HG03521 (cell line): Measurements from ENCODE around the gene AP2A2.

Experiments
- ATAC-seq: cut with Tn5 transposase; IDR thresholded peaks from one replicate; pipeline ENCODE4 v1.9.1; 2021; ENCODE audit warnings: mild to moderate bottlenecking, moderate library complexity; ENCODE audit not compliant: unreplicated experiment

The AP2A2 gene

DNA sequence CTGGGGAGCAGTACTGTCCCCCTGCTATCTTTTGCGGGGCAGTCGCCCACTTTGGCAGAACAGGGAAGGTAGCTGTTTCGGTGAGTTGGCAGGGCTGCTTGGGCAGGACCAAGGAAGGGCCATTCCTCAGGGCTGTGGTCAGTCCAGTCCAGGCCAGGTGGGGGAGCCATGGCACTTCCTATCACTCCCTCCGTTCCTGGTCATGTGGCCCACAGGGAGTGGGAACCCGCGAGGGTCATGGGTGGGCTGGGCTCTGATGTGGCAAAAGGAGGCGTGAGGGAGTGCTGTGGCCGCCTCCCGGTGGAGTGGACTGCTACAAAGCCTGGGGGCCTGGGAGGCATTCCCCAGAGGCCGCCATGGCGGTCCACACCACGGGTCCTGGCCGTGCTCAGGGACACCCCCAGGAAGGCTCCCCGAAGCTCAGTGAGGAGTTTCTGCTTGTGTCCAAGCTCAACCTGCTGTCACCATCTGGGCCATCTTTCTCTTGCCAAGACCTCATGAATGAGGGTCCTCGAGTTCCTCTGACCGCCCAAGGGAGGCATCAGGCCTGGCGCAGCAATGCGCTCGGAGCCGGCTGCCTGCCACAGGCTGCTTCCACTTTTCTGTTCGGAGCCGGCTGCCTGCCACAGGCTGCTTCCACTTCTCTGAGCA, 27.0 kb upstream of the AP2A2 start:
- ATAC-seq: no peak

DNA sequence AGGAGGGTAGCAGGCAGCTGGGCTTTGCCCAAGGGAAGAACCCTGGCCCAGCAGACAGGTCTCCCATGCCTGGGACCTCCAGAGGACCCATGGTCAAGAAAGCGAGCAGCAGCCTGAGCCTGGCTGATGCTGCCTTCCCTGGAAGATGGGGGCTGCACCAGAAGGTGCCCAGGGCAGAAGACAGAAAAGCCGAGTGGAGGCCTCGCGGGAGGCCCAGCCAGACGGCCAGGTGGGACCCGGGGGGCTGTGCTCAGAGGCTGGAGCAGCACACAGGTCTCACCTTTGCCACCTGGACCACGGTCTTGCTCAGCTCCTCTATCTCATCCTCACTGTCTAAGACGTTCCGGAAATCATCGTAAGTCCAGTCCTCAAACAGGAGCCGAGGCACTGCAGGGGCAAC, 25.9 kb upstream of the AP2A2 start:
- ATAC-seq: no peak

DNA sequence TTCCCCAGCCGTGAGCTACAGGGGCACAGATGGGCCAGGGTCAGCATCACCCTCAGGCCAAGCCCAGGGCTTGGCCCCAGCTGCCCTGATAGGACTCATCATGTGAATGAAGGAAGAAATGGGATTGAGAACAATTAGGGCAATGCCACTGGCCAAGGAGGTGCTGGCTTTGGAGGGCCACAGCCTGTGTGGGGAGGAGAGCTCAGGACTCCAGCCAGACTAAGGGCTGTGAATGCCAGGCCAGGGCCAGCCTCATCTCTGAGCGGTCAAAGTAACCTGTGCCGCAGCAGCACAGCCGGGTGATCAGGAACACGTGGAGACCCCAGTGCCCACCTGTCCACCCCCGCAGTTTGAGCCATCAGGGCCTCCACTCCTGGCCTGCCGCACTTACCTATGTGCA, 25.1 kb upstream of the AP2A2 start:
- no peak for ATAC-seq

DNA sequence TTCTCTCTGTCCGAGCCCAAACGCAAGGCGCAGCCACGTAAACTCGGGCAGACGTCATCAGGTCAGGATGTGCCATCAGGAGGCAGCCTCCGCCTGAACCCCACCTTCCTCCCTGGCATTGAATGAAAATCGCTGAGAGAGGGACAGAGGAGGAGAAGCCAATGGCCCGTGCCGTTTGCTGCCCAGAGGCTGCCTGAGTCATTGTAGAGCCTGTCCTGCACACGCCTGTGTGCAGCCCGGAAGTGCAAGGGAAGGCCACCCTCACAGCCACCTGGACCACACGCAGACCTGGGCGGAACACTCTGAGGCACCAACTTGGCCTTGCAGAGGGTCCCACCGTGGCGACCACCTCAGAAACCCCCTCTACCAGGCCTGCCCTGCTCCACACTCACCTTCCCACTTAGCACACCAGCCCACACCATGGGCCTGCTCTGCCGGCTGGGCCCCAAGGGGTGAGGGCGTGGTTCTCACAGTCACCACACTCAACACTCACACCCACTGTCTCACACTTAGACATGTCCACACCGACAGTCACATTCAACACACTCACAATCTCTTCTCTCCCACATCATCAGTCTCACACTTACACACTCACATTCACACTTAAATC, 24.1 kb upstream of the AP2A2 start:
- no peak for ATAC-seq

DNA sequence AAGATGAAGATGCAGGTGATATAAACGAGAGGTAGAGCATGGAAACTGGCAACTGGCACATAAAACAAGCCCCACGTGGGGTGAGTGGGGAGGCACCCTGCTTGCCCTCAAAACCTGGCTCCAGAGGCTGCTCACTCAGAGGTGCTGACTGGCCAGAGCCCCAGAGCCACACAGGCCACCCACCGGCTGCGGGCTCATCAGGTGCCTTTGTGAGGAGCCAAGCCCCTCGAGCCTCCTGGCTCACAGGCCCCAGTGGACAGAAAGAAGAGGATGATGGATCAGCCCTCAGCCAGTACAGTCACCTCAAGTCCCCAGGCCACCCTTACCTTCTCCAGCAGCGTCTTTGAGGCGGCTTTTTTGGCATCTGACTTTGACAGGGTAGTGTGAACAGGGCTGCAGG, 21.3 kb upstream of the AP2A2 start:
- no peak for ATAC-seq

DNA sequence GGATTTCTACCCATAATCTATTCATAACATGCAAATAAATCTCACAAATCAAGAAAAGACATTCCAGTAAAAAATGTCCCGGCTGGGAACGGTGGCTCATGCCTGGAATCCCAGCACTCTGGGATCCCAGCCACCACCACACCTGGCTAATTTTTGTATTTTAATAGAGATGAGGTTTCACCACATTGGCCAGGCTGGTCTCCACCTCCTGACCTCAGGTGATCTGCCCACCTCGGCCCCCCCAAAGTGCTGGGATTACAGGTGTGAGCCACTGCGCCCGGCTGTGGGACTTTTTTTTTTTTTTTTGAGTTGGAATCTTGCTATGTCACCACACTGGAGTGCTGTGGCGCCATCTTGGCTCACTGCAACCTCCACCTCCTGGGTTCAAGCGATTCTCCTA, 19.7 kb upstream of the AP2A2 start:
- no peak for ATAC-seq

DNA sequence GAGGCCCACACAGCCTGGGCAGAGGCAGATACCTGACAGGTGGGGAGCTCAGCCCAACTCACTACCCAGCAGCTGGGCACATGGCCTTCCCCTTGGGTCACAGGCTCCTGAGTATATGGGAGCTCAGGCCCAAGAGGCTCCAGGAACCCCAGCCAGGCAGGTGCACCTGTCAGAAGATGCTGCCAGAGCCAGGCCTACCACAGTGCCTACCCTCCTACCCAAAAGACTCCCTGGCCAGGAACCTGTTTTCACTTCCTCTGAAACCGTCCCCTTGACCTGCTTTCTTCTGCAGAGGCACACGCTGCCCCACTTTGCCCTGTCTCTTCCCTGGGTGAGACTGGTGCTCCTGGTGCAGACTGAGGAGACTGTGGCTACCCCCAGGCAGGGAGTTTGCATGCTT, 18.0 kb upstream of the AP2A2 start:
- no peak for ATAC-seq

DNA sequence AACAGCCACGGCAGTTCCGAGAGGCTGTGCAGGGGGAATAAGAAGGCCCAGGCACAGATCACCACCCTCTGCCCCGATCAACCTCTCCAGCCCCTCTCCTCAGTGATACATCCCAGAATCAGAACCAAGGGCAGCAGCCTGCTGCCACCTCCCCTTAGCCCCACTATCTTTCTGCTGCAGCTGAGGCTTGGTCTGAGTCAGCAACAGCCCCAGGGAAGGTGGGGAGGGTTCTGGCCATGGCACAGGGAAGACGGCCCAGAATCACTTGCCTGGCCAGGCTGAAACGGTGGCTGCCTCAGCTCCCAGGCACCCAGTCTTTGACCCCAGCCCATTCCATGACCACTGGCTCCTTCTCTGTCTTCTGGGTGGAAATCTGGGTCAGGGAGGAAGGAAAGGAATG, 17.4 kb upstream of the AP2A2 start:
- ATAC-seq: no peak

DNA sequence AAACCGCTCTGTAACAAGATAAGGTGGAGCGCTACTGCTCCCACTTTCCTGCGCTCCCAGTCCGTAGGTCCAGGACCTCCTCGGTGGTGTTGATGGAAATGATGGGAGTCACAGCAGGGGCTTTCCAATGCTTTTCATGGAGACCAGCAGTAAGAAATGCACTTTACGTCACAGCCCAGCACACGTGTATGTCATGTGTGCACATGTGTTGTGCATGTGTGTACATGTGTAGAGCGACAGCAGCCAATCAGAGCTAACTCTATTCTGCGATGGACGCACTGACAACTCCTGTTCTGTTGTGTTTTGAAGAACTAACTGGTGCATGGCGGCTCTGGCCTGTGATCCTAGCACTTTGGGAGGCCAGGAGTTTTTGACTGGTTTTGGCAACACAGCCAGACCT, 16.3 kb upstream of the AP2A2 start:
- no peak for ATAC-seq

DNA sequence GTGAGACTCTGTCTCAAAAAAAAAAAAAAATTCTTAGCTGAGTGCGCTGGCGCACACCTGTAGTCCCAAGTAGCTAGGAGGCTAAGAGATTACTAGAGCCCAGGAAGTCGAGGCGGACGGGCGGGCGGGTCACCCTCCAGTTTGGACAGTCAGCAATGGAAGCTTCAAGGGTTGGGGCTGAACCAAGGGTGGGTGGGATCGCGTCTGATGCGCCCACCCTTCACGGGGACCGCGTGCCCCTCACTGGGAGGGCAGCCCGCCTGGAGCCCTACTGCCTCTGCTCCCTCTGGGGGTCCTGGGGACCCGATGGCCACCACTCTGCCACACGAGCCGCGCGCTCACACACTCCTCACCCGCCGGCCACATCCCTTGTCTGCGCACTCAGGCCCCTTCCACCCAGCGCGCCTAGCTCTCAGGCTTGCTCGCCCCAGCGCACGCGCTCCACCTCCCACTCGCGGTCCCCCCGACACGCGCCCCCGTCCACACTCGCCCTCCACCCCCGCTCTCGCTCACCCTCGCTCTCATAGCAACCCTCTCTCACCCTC, 15.6 kb upstream of the AP2A2 start:
- ATAC-seq: peak; percentile 1

DNA sequence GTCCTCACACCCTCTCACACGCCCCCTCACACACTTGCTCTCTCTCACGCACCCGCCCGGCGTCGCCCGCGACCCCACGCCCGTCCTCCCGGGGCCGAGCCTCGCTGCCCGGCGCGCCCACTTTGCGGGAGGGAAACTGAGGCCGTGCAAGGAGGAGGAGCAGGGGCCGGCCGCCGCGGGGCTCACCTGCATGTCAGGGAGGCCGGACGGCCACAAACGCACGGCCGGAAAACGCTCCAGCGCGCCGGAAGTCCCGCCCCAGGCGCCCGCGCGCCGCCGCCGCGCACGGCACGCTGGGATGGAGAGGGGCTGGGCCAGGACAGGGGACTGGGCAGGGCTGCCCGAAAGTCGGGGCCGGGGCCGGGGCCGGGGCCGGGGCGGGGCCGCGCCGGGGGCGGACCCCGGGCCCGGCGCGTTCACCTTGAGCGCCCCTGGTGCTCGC, 15.1 kb upstream of the AP2A2 start, which contains the start of gene CHID1:
Gene CHID1 (minus strand): TSS at position 222 of the 442 bp plus-strand sequence. CDS start 5,994 bp downstream, outside the sequence.
- peak; percentile 79 for ATAC-seq

DNA sequence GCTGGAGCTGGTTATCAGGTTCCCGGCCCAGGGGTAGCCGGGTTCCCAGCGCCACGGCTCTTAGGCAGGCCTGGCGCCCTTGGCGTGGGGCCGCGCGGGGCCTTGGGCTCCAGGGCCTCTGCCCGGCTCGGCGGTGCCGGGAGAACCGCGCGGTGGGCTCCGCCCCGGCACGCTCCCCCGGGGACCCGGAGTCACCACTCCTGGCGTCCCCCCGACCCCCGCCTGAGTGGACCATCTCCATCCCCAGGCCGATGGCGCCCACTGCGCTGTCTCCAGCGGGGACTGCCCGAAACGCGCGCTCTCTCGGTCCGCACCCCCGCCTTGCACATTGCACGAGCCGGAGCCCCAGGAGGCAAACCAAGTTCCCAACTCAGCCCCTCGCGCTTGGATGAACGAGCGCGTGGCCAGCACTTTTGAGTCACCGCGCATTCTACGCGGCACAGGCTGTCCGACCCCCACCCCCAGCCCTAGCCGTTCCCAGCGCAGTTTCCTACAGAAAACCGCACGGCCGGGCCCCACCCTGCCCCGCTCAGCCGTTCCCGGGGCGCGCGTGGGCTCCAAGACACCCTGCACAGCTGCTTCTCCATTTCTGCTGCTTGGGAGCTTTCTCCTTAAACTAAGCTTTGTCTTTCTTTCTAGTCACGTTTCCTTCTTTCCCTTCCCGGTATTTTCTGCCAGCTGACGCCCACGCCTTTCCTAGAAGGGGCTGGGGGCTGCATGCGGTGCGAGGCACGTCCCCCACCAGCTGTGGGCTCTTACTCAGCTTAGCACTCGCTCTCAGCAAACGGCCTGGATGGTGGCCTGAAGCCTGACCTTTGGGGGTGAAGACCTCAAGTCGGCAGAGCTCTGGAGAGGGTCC, 14.4 kb upstream of the AP2A2 start:
- peak; percentile 35 for ATAC-seq

DNA sequence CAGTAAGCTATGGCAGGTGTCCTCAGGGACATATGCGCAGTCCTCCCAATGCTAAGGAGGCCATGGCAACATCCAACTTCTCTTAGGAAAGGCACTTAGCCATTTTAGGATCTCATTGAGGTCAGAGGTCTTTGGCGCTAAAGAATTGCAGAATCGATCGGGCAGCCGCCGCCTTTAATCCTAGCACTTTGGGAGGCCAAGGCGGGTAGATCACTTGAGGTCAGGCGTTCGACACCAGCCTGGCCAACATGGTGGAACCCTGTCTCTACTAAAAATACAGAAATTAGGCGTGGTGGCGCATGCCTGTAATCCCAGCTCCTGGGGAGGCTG, 13.8 kb upstream of the AP2A2 start:
- no peak for ATAC-seq

DNA sequence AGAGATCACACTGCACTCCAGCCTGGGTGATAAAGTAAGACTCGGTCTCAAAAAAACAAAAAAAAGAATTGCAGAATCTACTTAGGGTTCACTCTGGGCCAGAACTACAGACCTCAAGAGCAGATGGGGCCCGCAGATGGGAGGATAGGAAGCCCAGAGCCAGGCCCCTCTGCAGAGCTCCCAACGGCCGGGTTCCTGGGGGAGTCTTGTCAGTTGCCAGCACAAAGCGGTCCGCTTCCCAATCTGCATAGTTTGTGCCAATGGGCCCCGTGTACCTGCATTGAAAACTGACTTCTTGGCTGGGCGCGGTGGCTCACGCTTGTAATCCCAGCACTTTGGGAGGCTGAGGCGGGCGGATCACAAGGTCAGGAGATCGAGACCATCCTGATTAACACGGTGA, 13.4 kb upstream of the AP2A2 start:
- no peak for ATAC-seq

DNA sequence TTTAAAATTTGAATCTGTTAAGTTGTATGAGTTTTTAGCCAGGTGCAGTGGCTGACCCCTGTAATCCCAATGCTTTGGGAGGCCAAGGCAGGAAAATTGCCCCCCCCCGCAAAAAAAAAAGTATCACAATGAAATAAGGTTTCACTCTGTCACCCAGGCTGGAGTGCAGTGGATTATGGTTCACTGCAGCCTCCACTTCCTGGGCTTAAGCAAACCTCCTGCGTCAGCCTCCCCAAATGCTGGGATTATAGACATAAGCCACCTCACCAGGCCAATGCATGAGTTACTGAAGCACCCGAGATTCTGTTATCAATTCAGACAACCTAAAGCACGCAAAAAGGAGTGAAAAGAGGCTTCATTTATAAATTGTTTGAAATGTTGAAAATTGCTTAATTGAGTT, 12.6 kb upstream of the AP2A2 start:
- ATAC-seq: no peak

DNA sequence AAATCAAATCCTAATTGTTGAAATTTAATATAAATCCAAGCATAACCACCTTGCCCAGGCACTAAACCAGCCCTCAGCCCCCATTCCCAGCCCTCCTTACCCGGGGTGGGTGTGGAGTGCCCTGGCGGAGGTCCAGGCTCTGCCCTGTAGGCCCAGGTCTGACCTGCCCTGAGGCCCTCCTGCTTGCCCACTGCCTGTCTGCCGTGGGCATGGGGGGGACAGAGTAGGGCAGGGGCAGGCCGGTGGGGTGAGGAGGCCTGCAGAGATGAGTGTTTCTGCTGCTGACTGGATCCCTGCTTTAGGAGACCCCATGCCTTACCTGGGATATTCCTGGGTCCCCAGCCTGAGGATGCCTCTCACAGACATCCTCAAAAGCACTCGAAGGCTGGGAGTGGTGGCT, 11.5 kb upstream of the AP2A2 start:
- ATAC-seq: no peak

DNA sequence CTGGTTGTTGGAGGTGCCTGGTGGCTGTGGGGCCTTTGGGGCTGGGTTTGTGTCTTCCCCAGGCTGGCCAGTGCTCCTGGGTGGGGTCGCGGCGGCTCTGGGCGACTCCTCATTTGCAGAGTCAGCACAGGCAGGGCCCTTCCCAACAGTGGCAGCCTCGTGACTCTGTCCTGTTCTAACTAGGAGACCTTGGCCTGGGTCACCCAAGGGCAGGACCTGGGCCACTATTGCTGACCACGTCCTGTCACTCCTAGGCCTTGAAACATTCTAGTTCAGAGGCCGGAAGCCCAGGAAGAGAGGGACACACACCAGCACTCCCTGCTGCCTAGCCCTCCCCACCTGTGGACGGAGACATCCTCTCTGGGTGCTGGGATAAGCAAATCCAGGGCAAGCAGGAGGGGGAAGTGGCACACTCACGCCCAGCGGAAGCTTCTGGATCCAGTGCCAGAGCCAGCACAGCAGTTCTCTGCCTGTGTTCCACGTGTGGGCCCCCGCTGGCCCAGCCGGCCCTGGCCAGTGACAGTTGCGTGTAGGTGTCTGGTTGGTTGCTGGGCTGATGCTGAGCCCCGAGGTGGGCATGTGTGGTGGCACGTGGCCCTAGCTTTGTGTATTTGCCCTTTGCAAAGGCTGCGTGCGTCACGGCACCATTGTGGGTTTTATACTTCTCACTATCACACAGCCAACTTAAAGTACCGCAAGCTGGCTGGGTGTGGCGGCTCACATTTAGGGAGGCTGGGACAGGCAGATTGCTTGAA, 10.7 kb upstream of the AP2A2 start:
- ATAC-seq: no peak

DNA sequence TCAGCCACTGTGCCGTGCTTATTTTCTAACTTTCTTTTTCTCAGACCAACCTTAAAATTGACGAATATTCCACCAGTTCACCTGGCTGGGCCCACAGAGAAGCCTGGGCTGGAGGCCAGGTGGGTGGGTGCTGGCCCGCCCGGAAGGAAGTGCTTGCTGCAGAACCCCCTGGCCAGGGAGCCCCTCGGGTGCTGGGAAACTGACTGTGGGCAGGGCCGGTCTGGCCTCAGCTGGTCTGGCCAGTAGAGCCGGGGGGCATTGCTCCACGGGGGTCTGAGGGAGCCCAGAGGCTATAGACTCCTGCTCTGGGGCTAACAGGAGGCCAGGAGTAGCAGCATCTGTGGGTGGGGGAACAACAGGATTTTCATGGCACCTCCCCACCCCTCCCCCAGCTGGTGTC, 8.2 kb upstream of the AP2A2 start:
- no peak for ATAC-seq

DNA sequence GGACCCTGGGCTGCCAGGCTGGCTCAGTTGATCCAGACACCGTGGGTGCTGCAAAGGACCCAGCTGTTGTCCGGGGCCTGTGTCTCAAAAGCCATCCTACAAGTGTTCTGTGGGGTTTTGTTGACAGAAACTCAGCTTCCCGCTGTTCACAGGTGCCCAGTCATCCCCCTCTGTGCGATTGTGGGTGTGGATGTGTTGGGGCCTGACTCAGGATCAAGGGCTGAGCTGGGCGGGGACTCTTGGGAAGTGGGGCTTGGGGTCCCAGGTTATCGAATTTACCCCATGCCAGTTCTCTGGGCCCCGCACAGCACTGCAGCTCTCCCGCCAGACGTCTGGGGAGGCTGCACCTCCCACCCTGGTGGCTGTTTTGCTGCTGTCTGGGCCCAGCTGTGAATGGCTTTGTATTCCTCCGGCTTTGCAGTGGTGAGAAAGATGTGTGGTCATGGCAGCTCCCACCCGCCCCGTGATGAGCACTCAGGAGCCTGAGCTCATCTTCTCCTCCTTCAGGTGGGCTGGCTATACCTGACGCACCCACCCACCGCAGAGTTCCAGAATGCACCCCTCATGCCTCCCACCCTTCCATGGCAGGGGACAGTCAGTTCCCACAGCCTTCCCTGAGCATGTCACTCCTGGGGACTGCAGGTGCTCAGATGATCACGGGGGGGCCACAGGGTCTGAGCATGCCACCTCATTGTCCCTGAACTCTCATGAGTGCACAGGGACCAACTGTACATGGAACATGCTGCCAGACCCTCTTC, 3.6 kb upstream of the AP2A2 start:
- ATAC-seq: no peak

DNA sequence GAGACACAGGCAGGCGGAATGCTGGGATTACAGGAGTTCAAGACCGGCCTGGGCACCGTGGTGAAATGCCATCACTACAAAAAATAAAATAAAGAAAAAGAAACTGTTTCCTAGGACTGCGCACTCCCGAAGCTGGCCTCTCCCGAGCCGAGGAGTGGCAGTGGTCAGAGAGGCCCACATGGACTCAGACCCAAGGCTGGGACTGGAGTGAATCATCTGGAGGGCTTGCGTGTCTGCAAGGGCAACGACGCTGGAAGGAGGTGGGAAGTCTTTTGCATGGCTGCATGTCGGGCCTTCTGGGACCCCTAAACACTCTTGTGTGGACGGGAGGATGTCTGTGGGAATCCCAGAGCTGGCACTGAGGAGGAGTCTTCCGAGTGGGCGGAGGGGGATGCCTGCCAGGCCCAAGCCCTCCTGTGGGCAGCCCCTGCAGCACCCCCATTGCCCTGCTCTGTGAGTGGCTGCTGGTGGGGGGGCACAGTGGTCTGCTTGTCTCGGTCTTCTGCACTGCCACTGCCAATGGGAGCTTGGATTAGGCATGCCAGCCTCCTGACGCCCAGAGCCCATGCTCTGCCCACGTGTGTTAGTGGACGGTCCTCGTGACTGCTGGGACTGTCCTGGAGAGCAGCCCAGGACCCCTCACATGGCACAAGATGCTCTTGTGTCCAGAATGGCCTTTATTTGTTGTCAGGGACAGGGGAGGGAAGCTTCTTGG, 1.8 kb upstream of the AP2A2 start:
- ATAC-seq: no peak
